Mononuclear cell (primary cell): ENCODE data around the gene RBCK1. TPM values are rescaled to one million over a fixed set of nuclear protein-coding genes. Genes with fewer than 3 reads are reported as not detected.
"Not testable (repeated sequence)": the region's sequence is repeated elsewhere in the genome, so short reads cannot be mapped to it uniquely, and the experiment has no call there.

ENCODE experiments used
- H3K27me3 ChIP-seq: 2 replicates; pipeline ENCODE4 v1.6.0; 2011; ENCODE audit warnings: low read length, control low read depth; ENCODE audit not compliant: insufficient read depth
- H3K4me1 ChIP-seq: 2 replicates; pipeline ENCODE4 v1.5.1; 2011; ENCODE audit warnings: mild to moderate bottlenecking, low read length, control low read depth; ENCODE audit not compliant: insufficient read depth
- H3K4me3 ChIP-seq: 2 replicates; pipeline ENCODE4 v1.5.1; 2011; ENCODE audit warnings: mild to moderate bottlenecking, low read length, moderate library complexity
- H3K9me3 ChIP-seq: 2 replicates; pipeline ENCODE4 v1.5.1; 2011; ENCODE audit warnings: low read depth, mild to moderate bottlenecking, control low read depth, low read length
- total RNA-seq: library from RNA; depleted of rRNA; stranded (reverse); fragments of >200 nt; gene quantifications from one replicate; pipeline ENCODE4 v1.2.3, GENCODE V29; 2012

RBCK1 gene
- total RNA-seq, 1 donor, result 49.4 TPM

GRCh38 chr20:371755-372542 lies 36.1 kb upstream of the RBCK1 start:
- no peaks in the 10 kb centered on the region for H3K27me3 ChIP-seq
- H3K4me3 ChIP-seq, result no peak overlapping the region
- H3K9me3 ChIP-seq, result no peaks in the 10 kb centered on the region
- H3K4me1 ChIP-seq, result peaks cover 34% of the 10 kb centered on the region

DNA sequence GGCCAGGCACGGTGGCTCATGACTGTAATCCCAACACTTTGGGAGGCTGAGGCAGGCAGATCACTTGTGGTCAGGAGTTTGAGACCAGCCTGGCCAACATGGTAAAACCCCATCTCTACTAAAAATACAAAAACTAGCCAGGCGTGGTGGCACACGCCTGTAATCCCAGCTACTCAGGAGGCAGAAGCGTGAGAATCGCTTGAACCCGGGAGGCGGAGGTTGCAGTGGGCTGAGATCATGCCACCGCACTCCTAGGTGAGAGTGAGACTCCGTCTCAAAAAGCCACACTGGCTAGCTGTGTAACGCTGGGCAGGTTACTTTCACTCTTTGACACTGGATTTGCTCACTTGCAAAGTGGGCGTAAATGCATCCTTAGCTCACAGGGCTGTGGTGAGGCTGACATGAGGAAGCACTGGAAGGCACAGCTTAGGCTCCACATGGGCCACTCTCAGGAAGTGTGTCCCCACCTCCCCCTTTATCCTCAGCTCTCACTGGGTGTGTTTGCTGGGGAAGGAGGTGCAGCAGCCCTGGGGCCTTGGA lies 35.5 kb upstream of the RBCK1 start:
- H3K4me1 ChIP-seq, result peaks cover 34% of the 10 kb centered on the region
- not testable (repeated sequence) for H3K9me3 ChIP-seq, H3K4me3 ChIP-seq, H3K27me3 ChIP-seq

DNA sequence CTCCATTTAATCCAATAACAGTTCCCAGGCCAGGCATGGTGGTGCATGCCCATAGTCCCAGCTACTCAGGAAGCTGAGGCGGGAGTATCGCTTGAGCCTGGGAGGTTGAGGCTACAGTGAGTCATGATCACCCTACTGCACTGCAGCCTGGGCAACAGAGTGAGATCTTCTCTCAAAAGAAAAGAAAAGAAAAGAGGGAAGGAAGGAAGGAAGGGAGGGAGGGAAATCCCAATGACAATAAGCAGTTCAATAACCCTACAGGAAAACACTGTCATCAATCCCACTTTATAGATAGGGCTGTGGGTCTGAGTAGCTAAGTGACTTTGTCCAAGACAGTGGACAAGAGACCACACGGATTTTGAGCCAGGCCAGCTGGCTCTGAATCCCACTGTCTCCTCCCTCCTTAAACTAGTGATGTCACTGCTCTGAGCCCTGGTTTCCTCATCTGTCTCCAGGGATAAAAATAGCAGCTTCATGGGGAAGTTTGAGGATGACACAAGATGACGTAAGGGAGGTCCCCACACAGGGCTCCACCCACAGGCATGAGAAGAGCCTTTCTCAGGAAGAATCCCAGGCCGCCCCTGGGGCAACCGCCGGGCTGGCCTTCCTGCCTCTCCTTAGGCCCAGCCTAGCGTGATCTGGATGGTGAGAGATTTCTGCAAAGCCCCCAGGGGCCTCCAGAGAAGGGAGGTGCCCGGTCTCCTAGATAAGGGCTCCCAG lies 34.8 kb upstream of the RBCK1 start:
- no peak overlapping the region for H3K4me3 ChIP-seq
- no peaks in the 10 kb centered on the region for H3K9me3 ChIP-seq
- H3K27me3 ChIP-seq, result no peaks in the 10 kb centered on the region

DNA sequence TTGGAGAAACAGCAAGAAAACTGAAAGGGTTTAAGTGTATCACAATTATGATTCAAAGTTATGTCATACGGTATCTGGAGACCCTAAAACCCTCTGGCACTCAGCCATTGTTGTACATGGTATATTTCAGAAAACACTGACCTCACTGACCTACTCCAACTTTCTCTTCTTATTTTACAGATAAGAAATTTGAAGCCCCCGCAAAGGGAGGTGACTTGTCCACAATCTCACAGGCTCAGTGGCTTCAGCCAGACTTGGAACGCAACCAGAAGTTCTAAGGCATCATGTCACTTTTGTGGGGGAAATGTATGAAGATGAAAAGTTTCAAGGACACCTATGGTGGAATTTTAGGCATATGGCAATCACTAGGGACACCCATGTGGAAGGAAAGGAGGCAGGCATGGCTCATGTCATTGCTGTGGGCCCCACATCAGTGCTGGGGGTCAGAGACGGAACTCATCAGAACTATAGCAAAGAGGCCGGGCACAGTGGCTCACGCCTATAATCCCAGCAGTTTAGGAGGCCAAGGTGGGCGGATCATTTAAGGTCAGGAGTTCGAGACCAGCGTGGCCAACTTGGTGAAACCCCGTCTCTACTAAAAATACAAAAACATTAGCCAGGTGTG lies 32.7 kb upstream of the RBCK1 start:
- Histone ChIP-seq H3K4me3 (no peak overlapping the region), H3K27me3 (no peaks in the 10 kb centered on the region)

More for the DNA sequence above, 34.8 kb upstream of the RBCK1 start:
- peaks cover 34% of the 10 kb centered on the region for H3K4me1 ChIP-seq

GRCh38 chr20:376089-376488 lies 32.0 kb upstream of the RBCK1 start:
- peaks cover 28% of the 10 kb centered on the region for H3K4me1 ChIP-seq
- H3K9me3 ChIP-seq, result no peaks in the 10 kb centered on the region
- H3K27me3 ChIP-seq, result no peaks in the 10 kb centered on the region
- no peak overlapping the region for H3K4me3 ChIP-seq

More for the DNA sequence above, 32.7 kb upstream of the RBCK1 start:
- Histone ChIP-seq H3K4me1 (peaks cover 34% of the 10 kb centered on the region), H3K9me3 (no peaks in the 10 kb centered on the region)

DNA sequence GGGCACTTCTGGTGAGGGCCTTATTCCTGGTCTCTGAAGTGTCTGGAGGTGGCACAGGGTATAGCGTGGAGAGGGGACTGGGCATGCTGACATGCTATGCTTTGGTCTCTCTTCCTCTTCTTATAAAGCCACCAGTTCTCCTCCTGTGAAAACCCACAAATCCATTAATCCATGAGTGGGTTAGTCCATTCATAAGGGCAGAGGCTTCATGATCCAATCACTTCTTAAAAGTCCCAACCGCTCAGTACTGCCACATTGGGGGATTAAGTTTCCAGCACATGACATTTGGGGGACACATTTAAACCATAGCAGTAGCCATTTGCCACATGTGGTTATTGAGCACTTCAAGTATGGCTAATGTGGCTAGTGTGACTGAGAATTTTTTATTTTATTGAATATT lies 31.3 kb upstream of the RBCK1 start:
- Histone ChIP-seq H3K9me3 (no peaks in the 10 kb centered on the region), H3K4me3 (no peak overlapping the region), H3K4me1 (peaks cover 22% of the 10 kb centered on the region), H3K27me3 (no peaks in the 10 kb centered on the region)

DNA sequence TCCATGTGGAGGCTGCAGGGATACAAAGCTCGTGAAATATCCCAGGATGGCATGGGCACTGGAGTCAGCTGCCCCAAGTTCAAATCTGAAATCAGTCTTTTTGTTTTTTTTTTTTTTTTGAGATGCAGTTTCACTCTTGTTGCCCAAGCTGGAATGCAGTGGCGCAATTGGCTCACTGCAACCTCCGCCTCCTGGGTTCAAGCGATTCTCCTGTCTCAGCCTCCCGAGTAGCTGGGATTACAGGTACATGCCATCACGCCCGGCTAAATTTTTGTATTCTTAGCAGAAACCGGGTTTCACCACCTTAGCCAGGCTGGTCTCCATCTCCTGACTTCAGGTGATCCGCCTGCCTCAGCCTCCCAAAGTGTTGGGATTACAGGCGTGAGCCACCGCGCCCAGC lies 30.5 kb upstream of the RBCK1 start:
- H3K27me3 ChIP-seq, H3K9me3 ChIP-seq, H3K4me3 ChIP-seq: not testable (repeated sequence)
- H3K4me1 ChIP-seq, result peaks cover 18% of the 10 kb centered on the region

DNA sequence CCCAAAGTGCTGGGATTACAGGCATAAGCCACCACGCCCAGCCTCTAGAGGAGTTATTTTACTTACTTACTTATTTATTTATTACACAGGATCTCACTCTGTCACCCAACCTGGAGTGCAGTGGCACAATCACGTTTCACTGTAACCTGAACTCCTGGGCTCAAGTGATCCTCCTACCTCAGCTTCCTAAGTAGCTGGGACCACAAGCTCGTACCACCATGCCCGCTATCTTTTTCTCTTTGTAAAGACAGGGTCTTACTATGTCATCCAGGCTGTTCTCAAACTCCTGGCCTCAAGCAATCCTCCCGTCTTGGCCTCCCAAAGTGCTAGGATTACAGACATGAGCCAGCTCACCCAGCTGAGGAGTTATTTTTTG lies 29.1 kb upstream of the RBCK1 start:
- no peak overlapping the region for H3K4me3 ChIP-seq
- no peaks in the 10 kb centered on the region for H3K27me3 ChIP-seq
- H3K4me1 ChIP-seq, result peaks cover 4% of the 10 kb centered on the region
- no peaks in the 10 kb centered on the region for H3K9me3 ChIP-seq

DNA sequence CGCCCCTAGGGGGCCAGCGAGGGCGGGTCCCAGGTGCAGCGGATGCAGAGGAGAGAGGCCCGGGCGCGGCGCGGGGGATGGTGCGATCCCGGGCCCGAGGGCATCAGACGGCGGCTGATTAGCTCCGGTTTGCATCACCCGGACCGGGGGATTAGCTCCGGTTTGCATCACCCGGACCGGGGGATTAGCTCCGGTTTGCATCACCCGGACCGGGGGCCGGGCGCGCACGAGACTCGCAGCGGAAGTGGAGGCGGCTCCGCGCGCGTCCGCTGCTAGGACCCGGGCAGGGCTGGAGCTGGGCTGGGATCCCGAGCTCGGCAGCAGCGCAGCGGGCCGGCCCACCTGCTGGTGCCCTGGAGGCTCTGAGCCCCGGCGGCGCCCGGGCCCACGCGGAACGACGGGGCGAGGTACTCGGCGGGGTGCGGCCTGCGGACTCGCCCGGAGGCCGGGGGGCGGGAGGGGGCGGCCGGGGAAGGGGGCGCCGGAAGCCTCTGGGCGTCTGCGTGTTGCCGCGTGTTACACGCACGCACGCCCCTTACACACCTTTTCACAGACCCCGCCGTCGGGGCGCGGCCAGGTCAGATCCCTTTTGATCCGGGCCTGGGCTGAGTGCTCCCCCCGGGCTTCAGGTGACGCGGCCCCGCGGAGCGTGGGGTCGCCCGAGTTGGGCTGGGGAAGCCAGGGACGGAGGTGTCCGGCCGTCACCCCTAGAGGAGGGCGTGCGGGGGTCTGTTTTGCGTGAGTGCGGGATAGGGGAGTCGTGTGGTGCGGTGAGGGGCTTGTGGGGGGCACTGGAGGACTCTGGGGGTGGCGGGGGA lies 27.1 kb upstream of the RBCK1 start:
- H3K9me3 ChIP-seq, result no peaks in the 10 kb centered on the region
- no peaks in the 10 kb centered on the region for H3K27me3 ChIP-seq
- H3K4me1 ChIP-seq, result peaks cover 4% of the 10 kb centered on the region
- peak overlapping the region; percentile 50 for H3K4me3 ChIP-seq

DNA sequence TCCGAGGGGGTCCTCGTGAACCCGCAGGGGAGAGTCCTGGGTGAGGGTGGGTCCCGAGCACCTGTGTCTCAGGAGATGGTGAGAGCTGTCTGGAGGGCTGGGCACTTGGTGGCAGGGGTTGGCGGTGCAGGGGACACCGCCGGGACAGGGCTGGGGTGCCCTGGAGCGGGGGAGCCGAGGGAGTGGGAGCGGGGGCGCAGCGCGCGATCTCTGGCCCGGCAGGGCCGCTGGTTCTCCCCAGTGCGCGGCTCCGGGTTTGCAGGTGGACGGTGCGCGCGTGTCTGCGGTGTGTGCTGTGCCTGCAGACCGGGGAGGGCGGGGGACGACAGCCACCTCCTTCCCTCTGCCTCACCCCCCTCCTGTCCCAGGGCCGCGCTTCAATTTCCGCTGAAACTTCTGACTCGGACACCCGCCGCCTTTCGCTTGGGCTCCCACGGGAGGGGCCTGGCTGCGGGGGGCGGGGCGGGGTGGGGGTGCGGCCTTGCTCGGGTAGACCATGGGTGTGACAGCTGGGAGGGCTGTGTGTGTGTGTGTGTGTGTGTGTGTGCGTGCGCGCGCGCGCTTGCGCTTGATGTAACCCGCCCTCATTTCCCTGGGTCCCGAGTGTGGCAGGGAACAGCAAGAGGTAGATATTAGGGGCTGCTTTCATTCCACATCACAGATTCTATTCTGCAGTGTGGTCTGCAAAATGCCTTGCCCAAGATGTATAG lies 26.4 kb upstream of the RBCK1 start:
- H3K4me3 ChIP-seq, result peak overlapping the region; percentile 50
- H3K4me1 ChIP-seq, result peaks cover 4% of the 10 kb centered on the region
- H3K27me3 ChIP-seq, result no peaks in the 10 kb centered on the region
- H3K9me3 ChIP-seq, result no peaks in the 10 kb centered on the region

GRCh38 chr20:382291-383115 lies 25.6 kb upstream of the RBCK1 start:
- H3K9me3 ChIP-seq, result no peaks in the 10 kb centered on the region
- H3K27me3 ChIP-seq, result no peaks in the 10 kb centered on the region
- peaks cover 4% of the 10 kb centered on the region for H3K4me1 ChIP-seq
- no peak overlapping the region for H3K4me3 ChIP-seq

- Histone ChIP-seq H3K27me3 (no peaks in the 10 kb centered on the region), H3K9me3 (no peaks in the 10 kb centered on the region), H3K4me1 (peaks cover 4% of the 10 kb centered on the region), H3K4me3 (no peak overlapping the region)
Observed at GRCh38 chr20:383889-384288, 24.2 kb upstream of the RBCK1 start.

GRCh38 chr20:384723-385122 lies 23.4 kb upstream of the RBCK1 start:
- Histone ChIP-seq H3K4me1 (peaks cover 4% of the 10 kb centered on the region), H3K9me3 (no peaks in the 10 kb centered on the region), H3K4me3 (no peak overlapping the region), H3K27me3 (no peaks in the 10 kb centered on the region)
